GM18951 (cell line): ENCODE results near the gene STPG4.

ENCODE experiments used
- POLR2A ChIP-seq: IDR thresholded peaks from 4 replicates; pipeline ENCODE4 v1.6.1; 2011; ENCODE audit warnings: mild to moderate bottlenecking; ENCODE audit not compliant: insufficient read length, insufficient read depth; ENCODE audit errors: extremely low read depth
- in situ Hi-C: fragments of 300-500 bp; cut with MboI; formaldehyde crosslinking; loops from one replicate; pipeline ENCODE4 v1.12.0; 2022; ENCODE audit warnings: low sequenced_read_pairs, mixed read lengths, inconsistent platforms; ENCODE audit not compliant: unreplicated experiment

Gene STPG4

GRCh38 chr2:47165001-47165555 is 10.0 kb upstream of the STPG4 start:
- in situ Hi-C loops, result no loop called here

GRCh38 chr2:47162780-47163179 is 7.7 kb upstream of the STPG4 start:
- in situ Hi-C loops, result no loop called here
- no peak for TF ChIP-seq POLR2A

More at GRCh38 chr2:47165001-47165555, 10.0 kb upstream of the STPG4 start:
- no peak for TF ChIP-seq POLR2A

- no peak for TF ChIP-seq POLR2A
- in situ Hi-C loops, result no loop called here
Measured at GRCh38 chr2:47161475-47161874, 6.4 kb upstream of the STPG4 start.

- in situ Hi-C loops, result no loop called here
- no peak for TF ChIP-seq POLR2A
Measured at GRCh38 chr2:47160660-47161059, 5.6 kb upstream of the STPG4 start.

GRCh38 chr2:47160211-47160610 is 5.1 kb upstream of the STPG4 start:
- TF ChIP-seq POLR2A, result no peak
- in situ Hi-C loops, result no loop called here

- no peak for TF ChIP-seq POLR2A
- in situ Hi-C loops, result no loop called here
Measured at GRCh38 chr2:47159627-47160026, 4.5 kb upstream of the STPG4 start.

GRCh38 chr2:47158576-47158975 is 3.5 kb upstream of the STPG4 start:
- no peak for TF ChIP-seq POLR2A
- in situ Hi-C loops, result no loop called here

GRCh38 chr2:47152803-47153202 is 2.3 kb downstream of the STPG4 start:
- in situ Hi-C loops, result no loop called here
- no peak for TF ChIP-seq POLR2A

- no peak for TF ChIP-seq POLR2A
- in situ Hi-C loops, result no loop called here
Measured at GRCh38 chr2:47150175-47150574, 4.9 kb downstream of the STPG4 start.

GRCh38 chr2:47147021-47147420 is 8.1 kb downstream of the STPG4 start:
- TF ChIP-seq POLR2A, result no peak
- in situ Hi-C loops, result no loop called here

- in situ Hi-C loops, result no loop called here
- TF ChIP-seq POLR2A, result no peak
Measured at GRCh38 chr2:47145466-47145865, 9.6 kb downstream of the STPG4 start.

- in situ Hi-C loops, result no loop called here
- no peak for TF ChIP-seq POLR2A
Measured at GRCh38 chr2:47141520-47141919, 13.6 kb downstream of the STPG4 start.

GRCh38 chr2:47134386-47135090 is 20.6 kb downstream of the STPG4 start:
- TF ChIP-seq POLR2A, result no peak
- in situ Hi-C loops, result no loop called here

GRCh38 chr2:47133046-47133445 is 22.1 kb downstream of the STPG4 start:
- no peak for TF ChIP-seq POLR2A
- in situ Hi-C loops, result no loop called here
